HEK293 (cell line): ENCODE results near the gene PPM1L.

ENCODE experiments used
- CTCF ChIP-seq: fragments of 450-650 bp; formaldehyde crosslinking; IDR thresholded peaks from 2 replicates; pipeline ENCODE4 v1.5.1; 2016; ENCODE audit warnings: missing biosample characterization, missing genetic modification characterization
- ZBTB8A ChIP-seq: fragments of 450-650 bp; formaldehyde crosslinking; IDR thresholded peaks from 2 replicates; pipeline ENCODE4 v1.5.1; 2016; ENCODE audit warnings: missing biosample characterization, missing genetic modification characterization

- TF ChIP-seq CTCF (tag by site-specific recombination) (no peak), ZBTB8A (tag by site-specific recombination) (no peak)
These were observed 340.8 kb downstream of the PPM1L start for GRCh38 chr3:161096771-161097367.
